ENCODE measurements around the gene DKK2. TPM values are rescaled to one million over a fixed set of nuclear protein-coding genes. Genes with fewer than 3 reads are reported as not detected.
A peak's percentile ranks its signal among the peaks of the same experiment; 100 is the strongest.

Gene DKK2
- total RNA-seq, 2 experiments from 2014 or later, result not detected

DNA sequence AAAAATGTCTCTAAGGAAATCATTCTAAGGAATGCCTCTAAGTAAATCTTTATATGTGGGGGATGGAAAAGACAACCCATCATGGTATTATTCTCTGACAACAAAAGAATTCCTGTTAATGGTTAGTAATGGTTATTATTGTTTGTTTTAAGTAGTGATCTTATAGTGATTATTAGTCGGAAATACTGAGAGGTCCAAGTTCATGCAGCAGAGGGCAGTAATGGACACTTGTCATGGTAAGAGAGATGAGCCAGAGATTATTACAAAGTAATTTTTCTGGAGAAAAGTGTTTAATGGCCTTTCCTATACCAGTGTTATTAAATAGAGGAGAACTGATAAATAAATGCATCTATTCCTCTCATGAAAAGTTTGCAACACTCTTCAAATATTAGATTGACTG is 8.1 kb upstream of the DKK2 start:
- Mint-ChIP-seq H3K9me3 (ENCODE audit: insufficient read depth) (peaks cover 13% of the 10 kb centered on the region), H3K27ac (no peak overlapping the region), H3K36me3 (ENCODE audit: low read depth) (no peaks in the 10 kb centered on the region), H3K4me3 (no peak overlapping the region), H3K4me1 (ENCODE audit: low read depth) (no peaks in the 10 kb centered on the region), H3K27me3 (ENCODE audit: low read depth) (no peaks in the 10 kb centered on the region)
- DNase-seq, result no peak
- CTCF ChIA-PET, result no interaction called here
- POLR2A ChIA-PET, result no interaction called here
- no peak for ATAC-seq

DNA sequence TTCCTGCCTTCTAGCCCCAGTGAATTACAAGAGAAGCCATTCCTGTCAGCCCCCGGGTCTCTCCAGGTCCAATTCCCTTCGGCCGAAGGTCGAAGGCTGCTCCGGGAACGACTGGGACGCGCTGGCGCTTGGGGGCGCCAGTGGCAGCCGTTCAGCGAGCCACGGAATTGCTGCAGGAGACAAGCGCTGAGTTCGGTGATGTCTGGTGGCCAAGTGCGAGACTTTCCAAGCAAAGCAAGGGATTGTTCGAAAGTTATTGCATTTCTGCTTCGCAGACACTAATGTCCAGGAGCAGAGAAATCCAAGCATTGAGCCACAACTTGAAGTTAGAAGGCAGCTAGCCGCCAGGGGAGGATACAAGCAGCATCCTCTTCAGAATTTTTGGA is 1.1 kb upstream of the DKK2 start:
- Mint-ChIP-seq H3K27me3 (ENCODE audit: low read depth) (peaks cover 46% of the 10 kb centered on the region), H3K36me3 (ENCODE audit: low read depth) (peaks cover 2% of the 10 kb centered on the region), H3K4me3 (no peak overlapping the region), H3K9me3 (ENCODE audit: insufficient read depth) (no peaks in the 10 kb centered on the region), H3K4me1 (ENCODE audit: low read depth) (peaks cover 24% of the 10 kb centered on the region), H3K27ac (no peak overlapping the region)
- CTCF ChIA-PET, result interaction anchor here (0.6 to 1.8 kb wide), 2 partner anchors 146 to 599 kb away, joined by 4 to 6 read pairs; no protein-coding TSS in a partner anchor
- ATAC-seq, result no peak
- no peak for DNase-seq
- POLR2A ChIA-PET, result no interaction called here

DNA sequence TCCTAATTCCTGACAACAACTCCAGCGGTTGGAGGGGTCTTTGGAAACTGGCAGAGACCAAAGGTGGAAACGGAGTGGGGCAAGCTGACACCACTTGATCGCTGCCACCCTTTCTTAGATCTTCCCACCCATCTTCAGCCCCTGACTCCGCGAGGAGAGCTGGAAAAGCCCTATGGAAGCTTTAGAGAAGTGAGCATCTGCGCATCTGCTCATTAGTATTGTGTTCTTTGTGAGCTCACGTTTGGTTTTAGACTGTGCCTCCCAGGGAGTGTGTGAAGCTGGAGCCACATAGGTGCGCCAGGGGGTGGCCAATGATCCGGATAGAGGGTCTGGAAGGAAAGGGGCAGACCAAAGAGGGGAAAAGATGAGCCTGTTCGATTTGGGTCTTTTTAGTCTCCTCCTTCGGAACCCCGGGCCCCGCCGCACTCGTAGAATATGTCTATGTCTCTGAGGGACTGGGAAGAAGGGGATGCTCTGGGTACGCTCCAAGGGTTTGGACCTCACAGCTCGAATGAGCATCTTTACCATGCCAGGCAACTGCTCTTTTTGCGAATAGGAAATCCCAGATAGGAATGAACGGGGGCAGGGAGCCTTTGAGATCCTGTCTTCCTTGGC is 578 bp upstream of the DKK2 start:
- ATAC-seq, result no peak
- peaks cover 46% of the 10 kb centered on the region for H3K27me3 Mint-ChIP-seq (ENCODE audit: low read depth)
- H3K4me3 Mint-ChIP-seq, result peak overlapping the region; percentile 67
- H3K27ac Mint-ChIP-seq, result no peak overlapping the region
- no peaks in the 10 kb centered on the region for H3K9me3 Mint-ChIP-seq (ENCODE audit: insufficient read depth)
- peaks cover 2% of the 10 kb centered on the region for H3K36me3 Mint-ChIP-seq (ENCODE audit: low read depth)
- ChIA-PET CTCF (interaction anchor here (1.8 kb wide), 1 partner anchor 146 kb away, joined by 6 read pairs; no protein-coding TSS in a partner anchor), POLR2A (no interaction called here)
- DNase-seq, result no peak
- H3K4me1 Mint-ChIP-seq (ENCODE audit: low read depth), result peaks cover 24% of the 10 kb centered on the region

DNA sequence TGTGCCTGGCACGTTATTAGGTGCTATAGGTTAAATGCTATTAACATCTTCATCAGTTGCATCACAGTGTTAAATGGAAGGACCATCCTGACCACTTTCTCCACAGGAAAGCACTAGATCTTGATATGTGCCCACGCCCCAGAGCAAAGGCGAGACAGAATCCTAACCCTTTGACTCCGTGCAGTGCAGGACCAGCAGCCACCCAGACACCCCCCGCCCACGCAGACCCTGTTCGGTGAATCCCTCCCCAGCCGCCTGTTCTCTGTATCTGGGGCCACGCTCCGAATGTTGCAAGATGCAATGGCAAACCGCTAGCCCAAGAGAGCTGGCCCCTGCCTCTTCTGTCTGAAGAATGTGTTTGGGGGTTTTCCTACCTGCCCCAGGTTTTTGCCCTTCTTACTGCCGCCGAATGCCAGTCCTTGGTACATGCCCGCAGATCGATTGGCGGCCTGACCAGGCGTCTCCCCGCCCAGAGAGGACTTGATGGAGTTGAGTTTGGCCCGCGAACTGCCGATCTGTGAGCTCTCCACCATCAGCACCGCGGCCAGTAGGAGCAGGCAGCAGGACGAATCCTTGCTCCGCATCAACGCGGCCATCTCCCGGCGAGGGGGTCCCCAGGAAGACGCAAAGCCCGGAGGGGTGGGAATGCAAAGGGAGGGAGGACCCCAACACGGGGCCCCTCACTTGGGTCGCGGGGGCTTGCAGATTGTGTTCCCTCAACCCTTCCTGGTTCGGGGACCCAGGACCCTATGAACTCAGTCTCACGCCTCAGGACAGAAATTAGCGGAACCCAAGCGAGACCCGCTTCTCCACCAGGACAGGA is 906 bp downstream of the DKK2 start:
- no peaks in the 10 kb centered on the region for H3K9me3 Mint-ChIP-seq (ENCODE audit: insufficient read depth)
- ChIA-PET POLR2A (no interaction called here), CTCF (no interaction called here)
- ATAC-seq (peak; percentile 39), DNase-seq (peak; percentile 22)
- peak overlapping the region; percentile 67 for H3K4me3 Mint-ChIP-seq
- peaks cover 2% of the 10 kb centered on the region for H3K36me3 Mint-ChIP-seq (ENCODE audit: low read depth)
- H3K27me3 Mint-ChIP-seq (ENCODE audit: low read depth), result peaks cover 46% of the 10 kb centered on the region
- H3K4me1 Mint-ChIP-seq (ENCODE audit: low read depth), result peaks cover 24% of the 10 kb centered on the region
- H3K27ac Mint-ChIP-seq, result no peak overlapping the region

DNA sequence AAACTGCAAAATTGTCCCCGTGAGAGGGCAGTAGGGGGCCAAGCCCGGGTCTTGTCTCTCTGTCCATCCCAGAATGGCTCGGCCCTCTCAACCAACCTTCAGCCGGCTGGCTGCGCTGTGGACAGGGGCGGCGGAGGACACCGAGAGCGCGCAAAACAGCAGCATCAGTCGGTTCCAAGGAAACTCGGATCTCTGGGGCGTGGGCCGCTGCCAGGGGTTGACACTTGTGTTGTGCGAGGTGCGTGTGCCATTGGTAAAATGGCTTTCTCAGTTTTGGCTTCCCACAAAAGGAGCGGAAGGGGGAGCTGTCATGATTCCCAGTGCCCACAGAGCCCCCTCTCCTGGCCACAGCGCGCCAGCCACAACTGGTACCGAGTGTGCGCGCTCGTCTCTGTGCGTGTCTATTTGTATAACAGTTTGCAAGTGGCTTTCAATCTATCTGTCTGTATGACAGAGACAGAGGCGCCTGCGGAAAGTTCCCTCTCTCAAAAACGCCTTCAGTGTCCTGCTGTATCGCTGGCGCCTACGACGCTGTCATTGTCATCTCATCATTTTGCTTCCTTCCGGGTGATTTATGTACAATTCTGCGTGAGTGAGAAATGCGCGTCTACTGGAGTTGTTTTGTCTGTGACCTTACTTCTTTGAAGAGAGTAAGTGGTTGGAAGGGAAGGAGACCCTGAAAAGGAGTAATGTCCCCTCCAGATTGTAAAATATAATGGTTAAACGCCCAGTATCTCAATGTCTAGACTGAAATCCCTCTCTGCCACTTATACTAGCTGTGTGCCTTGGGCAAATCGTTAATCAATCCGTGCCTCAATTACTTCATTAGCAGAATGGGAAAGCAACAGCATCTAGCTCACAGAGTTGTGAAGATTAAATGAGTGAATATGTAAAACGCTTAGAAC is 1.8 kb downstream of the DKK2 start:
- ATAC-seq, result no peak
- DNase-seq, result peak; percentile 21
- CTCF ChIA-PET, result no interaction called here

DNA sequence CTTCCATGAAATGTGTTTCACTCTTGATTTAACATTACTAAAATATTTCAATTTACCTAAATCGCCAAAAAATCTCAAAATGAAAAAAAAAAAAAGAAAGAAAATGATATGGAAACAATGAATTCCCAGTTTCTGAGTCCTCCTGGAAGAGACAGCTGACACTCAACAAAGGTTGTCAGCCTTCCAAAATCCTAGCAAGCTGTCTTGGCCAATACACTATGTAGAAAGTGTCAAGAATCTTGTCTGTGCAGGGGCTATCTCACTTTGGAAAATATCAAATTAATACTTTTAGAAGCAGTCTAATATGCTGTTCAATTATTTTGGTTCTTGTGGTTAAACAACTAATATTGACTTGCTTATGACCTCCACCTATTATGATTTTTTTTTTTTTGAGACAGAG is 8.7 kb downstream of the DKK2 start:
- no peaks in the 10 kb centered on the region for H3K9me3 Mint-ChIP-seq (ENCODE audit: insufficient read depth)
- H3K27me3 Mint-ChIP-seq (ENCODE audit: low read depth), result no peaks in the 10 kb centered on the region
- H3K27ac Mint-ChIP-seq, result no peak overlapping the region
- no peak for DNase-seq
- no peak for ATAC-seq
- H3K4me3 Mint-ChIP-seq, result no peak overlapping the region
- ChIA-PET CTCF (no interaction called here), POLR2A (no interaction called here)
- H3K4me1 Mint-ChIP-seq (ENCODE audit: low read depth), result no peaks in the 10 kb centered on the region
- H3K36me3 Mint-ChIP-seq (ENCODE audit: low read depth), result no peaks in the 10 kb centered on the region

More for the DNA sequence above, 1.8 kb downstream of the DKK2 start:
- peaks cover 2% of the 10 kb centered on the region for H3K36me3 Mint-ChIP-seq (ENCODE audit: low read depth)
- H3K27ac Mint-ChIP-seq, result no peak overlapping the region
- no peaks in the 10 kb centered on the region for H3K9me3 Mint-ChIP-seq (ENCODE audit: insufficient read depth)
- H3K4me3 Mint-ChIP-seq, result no peak overlapping the region
- POLR2A ChIA-PET, result no interaction called here
- H3K4me1 Mint-ChIP-seq (ENCODE audit: low read depth), result peaks cover 24% of the 10 kb centered on the region
- peaks cover 46% of the 10 kb centered on the region for H3K27me3 Mint-ChIP-seq (ENCODE audit: low read depth)

DNA sequence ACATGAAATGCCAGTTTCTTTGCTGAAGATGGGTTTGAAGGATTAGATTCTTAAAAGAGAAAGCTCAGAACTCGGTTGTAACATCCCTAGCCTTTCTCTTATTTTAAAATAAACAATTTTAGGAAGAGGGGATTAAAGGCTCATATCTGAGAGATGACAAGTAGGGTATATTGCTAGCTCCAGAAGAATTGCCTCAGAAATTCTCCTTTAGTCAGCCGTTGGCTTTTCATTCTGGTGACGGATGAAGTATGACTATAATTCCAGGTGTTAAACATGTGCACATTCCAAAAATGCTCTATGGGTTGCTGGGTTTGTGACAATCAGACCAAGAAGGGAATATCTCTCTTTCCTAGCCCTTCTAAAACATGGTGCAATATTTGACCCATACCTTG is 17.8 kb downstream of the DKK2 start:
- H3K27ac Mint-ChIP-seq, result no peak overlapping the region
- no peak overlapping the region for H3K4me3 Mint-ChIP-seq
- CTCF ChIA-PET, result no interaction called here
- no peaks in the 10 kb centered on the region for H3K36me3 Mint-ChIP-seq (ENCODE audit: low read depth)
- H3K9me3 Mint-ChIP-seq (ENCODE audit: insufficient read depth), result no peaks in the 10 kb centered on the region
- no peaks in the 10 kb centered on the region for H3K27me3 Mint-ChIP-seq (ENCODE audit: low read depth)
- no peak for ATAC-seq
- H3K4me1 Mint-ChIP-seq (ENCODE audit: low read depth), result no peaks in the 10 kb centered on the region
- POLR2A ChIA-PET, result no interaction called here
- no peak for DNase-seq

DNA sequence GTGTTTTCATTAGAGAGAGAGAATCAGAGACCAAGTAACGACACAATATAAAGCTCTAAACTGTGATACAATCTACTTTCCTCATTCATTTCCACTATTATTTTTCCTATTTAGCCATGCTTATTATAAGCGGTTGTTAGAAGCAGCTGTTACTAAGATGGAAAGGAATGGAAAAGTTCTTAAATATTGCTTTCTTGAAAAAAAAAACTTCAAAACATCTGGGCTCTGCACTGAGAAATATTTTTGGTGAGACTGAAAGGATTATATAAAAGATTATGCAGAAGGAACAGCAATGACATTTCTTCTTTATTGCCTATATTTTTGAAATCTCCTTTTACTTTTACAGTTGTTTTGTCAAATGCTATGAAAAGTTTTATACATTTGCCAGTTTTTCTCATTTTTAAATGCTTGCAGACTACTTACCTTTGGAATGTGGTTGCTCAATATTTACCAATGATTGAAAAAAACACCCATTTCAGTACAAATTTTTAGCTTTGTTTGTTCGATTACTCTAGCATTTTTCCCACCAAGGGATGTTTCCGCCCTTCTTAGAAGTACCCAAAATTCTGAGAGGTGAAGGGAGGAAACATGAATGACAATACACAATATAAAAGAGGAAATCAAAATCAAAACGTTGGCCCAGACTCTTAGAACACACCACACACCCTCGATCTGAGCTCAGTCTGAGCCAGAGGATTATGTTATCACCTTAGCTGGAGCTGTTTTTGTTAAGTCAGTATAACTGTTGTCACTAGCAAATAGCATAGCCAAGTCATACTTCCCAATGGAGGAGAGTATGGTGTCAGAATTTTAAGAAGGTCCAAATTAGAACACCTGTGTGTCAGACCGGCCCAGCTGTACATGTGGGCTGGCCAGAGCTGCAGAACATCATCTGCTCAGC is 18.4 kb downstream of the DKK2 start:
- DNase-seq (no peak), ATAC-seq (no peak)
- CTCF ChIA-PET, result no interaction called here
- Mint-ChIP-seq H3K9me3 (ENCODE audit: insufficient read depth) (no peaks in the 10 kb centered on the region), H3K4me1 (ENCODE audit: low read depth) (no peaks in the 10 kb centered on the region), H3K27ac (no peak overlapping the region), H3K36me3 (ENCODE audit: low read depth) (no peaks in the 10 kb centered on the region), H3K27me3 (ENCODE audit: low read depth) (no peaks in the 10 kb centered on the region), H3K4me3 (no peak overlapping the region)
- POLR2A ChIA-PET, result no interaction called here

DNA sequence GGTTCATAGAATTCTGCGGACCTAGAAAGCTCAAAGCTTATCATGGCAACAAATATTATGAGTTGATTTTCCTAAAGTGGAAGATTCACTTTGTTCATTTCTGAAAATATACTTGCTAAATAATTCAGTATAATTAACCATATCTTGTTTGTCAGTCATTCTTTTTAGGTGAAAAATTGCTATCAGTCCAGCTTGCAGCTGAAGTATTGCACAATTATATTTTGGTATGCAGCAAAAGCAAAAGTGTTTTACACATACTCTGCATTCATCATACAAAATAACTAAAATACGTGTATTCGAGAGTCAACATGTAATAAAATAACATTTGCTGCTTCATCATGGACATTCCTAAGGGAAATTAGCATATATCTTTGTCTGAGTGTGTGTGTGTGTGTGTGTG is 24.8 kb downstream of the DKK2 start:
- Mint-ChIP-seq H3K9me3 (ENCODE audit: insufficient read depth) (no peaks in the 10 kb centered on the region), H3K4me1 (ENCODE audit: low read depth) (no peaks in the 10 kb centered on the region), H3K27me3 (ENCODE audit: low read depth) (no peaks in the 10 kb centered on the region), H3K4me3 (no peak overlapping the region), H3K36me3 (ENCODE audit: low read depth) (no peaks in the 10 kb centered on the region), H3K27ac (no peak overlapping the region)
- no peak for DNase-seq
- no peak for ATAC-seq
- POLR2A ChIA-PET, result no interaction called here
- CTCF ChIA-PET, result no interaction called here

DNA sequence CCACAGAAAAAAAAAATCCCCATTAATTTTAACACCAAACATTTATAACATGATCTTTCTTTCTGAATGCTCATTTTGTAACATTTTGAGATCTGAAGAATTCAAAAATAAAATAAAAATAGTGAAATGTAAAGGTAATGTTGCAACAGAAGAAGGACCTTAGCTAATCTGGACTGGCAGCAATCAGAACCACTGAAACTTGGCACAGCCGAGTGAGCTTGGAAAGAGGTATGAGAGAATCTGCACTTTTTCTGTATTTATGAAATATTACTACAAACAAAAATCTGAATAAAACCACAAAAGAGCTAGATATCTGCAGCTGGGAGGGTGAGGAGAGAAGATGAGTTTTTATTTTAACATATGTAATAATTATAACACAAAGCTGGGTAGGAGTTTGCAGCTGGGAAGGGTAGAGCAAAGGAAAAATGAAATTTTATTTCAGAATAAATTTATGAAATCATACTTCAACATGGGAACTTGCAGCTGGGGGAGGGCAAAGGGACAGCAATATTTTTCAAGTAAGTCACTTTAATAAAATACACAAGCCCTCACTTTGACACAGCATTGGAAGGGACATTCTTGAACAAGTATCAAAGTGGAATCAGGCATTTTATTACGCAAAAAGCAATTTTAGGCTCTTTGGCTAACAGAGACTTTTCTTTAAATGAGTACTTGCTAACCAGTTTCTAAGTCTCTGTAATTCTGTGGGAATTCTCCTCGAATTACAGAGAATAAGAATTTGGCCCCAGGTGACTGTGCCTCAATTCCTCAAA is 26.7 kb downstream of the DKK2 start:
- no peak for DNase-seq
- H3K4me3 Mint-ChIP-seq, result no peak overlapping the region
- POLR2A ChIA-PET, result no interaction called here
- H3K27me3 Mint-ChIP-seq (ENCODE audit: low read depth), result no peaks in the 10 kb centered on the region
- no peaks in the 10 kb centered on the region for H3K36me3 Mint-ChIP-seq (ENCODE audit: low read depth)
- H3K27ac Mint-ChIP-seq, result no peak overlapping the region
- no peaks in the 10 kb centered on the region for H3K9me3 Mint-ChIP-seq (ENCODE audit: insufficient read depth)
- CTCF ChIA-PET, result no interaction called here
- ATAC-seq, result no peak
- no peaks in the 10 kb centered on the region for H3K4me1 Mint-ChIP-seq (ENCODE audit: low read depth)

DNA sequence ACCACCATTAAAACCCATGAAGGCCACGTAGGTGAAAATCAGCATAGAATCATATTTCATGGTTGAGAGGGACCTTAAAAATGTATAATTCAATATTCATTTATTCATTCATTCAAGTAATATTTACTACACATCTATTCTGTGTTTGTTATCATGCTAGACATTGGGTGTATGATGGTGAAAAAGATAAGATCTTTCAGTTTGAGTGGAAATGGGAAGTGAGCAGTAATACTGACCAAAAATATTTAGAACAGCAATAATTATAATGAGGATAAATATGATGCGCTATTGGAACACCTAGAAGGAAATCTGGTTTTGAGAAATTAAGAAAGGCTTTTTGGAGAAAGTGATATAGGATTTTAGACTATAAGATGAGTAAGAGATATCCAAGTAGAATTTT is 28.0 kb downstream of the DKK2 start:
- ChIA-PET CTCF (no interaction called here), POLR2A (no interaction called here)
- no peaks in the 10 kb centered on the region for H3K36me3 Mint-ChIP-seq (ENCODE audit: low read depth)
- H3K27ac Mint-ChIP-seq, result no peak overlapping the region
- no peaks in the 10 kb centered on the region for H3K9me3 Mint-ChIP-seq (ENCODE audit: insufficient read depth)
- DNase-seq (no peak), ATAC-seq (no peak)
- H3K27me3 Mint-ChIP-seq (ENCODE audit: low read depth), result no peaks in the 10 kb centered on the region
- H3K4me3 Mint-ChIP-seq, result no peak overlapping the region
- H3K4me1 Mint-ChIP-seq (ENCODE audit: low read depth), result no peaks in the 10 kb centered on the region

Data from activated CD8-positive, alpha-beta T cell treated with anti-CD3 and anti-CD28 coated beads, Interleukin-2, amount 10 ng/mL, durations not matched to agents 7 days and 5 days (primary cell).